8988T (cell line): Measurements from ENCODE around the gene NCEH1.

ENCODE experiments used
- DNase-seq: peaks from one replicate; pipeline ENCODE4 v3.0.0; 2011

NCEH1 gene

DNA sequence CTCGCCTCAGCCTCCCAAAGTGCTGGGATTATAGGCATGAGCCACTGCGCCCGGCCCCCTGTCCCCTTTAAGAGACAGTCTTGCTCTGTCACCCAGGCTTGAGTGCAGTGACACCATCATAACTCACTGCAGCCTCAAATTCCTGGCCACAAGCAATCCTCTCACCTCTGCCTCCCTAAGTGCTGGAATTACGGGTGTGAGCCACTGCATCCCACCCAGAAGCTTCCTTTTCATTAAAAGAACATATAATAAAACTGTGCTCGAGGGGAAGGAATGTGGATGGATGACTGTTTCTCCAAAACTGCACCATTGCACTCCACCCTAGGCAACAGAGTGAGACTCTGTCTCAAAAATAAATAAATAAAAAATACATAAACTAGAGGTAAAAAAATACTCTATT is 70.1 kb downstream of the NCEH1 start:
- no peak for DNase-seq

DNA sequence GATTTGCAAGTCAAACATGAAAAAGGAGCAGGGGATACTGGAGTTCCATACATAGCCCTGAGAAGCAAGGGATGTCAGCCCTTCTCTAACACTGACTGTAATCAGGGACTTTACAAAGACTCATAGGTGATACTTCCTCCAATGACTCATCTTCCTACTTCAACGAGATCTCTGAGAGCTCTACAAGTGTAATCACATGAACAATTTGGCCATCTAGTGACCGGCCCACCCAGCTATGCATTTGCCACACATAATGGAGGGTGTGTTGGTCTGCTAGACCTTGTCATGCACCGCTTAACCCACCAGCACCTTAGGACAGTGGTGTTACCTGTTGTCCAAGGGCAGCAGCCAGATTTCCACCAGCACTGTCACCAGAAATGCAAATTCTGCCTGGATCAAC is 75.3 kb downstream of the NCEH1 start:
- peak; percentile 23 for DNase-seq

DNA sequence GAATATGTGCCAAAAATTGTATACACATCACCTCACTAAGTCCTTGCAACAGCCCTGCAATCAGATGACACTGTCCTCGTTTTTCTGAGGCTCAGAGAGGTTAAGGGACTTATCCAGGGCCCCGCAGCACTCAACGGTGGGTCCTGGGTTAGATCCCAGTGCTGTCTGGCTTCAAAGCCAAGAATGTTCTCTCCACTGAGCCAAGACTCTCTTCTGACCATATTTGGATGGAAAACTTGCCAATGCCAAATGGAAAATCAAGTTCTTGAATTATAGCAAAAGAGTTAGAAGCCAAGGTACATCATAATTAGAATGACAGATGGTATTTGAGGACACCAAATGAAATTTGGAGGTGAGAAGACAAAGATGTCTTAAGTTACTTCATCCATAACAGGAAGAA is 75.9 kb downstream of the NCEH1 start:
- no peak for DNase-seq

DNA sequence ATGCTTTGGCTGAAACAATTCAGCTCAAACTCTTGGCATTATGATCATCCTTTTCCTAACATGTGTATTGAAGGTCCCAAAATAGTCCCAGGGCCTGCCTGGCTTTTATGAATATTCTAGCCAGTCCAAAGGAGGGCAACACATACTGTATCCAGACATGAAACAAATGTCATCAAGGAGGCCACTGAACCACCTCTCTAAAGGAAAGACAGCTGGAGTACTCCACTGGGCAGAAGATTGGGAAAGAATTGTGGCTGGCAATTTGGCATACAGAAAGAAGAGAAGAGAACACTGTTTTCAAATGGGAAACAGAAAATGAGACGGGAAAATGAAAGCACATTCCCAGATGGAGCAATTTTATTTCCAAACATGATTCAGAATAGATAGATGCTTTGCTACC is 80.6 kb downstream of the NCEH1 start:
- DNase-seq: no peak

DNA sequence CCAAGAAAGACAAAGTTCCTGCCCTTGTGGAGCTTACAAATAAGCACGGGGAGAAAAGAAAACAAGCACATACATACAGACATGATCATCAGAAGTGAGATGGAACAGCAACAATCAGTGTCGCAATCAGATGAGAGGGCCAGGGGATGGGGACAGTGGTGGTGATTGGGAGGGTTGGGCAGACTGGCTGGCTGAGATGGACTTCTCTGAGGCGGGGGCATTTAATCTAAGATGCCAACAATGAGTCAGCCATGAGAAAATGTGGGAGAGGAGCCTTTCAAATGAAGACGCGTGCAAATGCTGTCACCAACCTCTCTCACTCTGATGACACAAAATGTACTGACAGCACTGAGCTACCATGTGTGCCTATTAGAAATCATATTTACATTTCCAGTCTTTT is 81.4 kb downstream of the NCEH1 start:
- DNase-seq: no peak

DNA sequence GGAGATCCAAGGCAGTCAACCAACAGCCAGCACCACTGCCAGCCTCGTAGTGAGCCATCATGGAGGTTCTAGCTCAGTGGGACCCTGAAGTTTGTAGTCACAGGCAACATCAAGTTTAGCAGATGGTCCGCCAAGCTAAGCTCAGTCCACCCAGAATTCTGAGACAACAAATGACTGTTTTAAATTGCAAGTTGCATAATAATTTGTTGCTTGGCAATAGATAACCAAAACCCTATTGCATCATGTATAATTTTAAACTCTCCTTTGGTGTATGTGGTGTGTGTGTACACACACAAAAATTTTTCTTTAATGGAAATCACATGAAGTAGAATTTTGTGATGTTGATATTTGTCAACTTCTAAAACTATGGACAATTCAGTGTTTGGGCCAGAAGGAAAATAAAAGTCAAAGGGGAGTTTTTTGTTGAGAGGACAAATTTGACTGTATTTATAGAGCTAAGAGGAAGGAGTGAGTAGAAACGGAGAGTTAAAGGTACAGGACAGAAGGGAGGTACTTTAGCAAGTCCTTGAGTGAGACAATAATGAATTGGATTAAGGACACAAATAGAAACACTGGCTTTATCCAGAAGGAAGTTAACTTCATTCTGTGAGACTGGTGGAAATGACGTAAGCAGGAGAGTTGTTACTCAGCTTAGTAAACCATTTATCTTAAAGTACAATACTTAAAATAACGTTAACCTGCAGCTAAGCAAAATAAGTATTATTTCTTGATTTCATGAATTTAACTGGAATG is 83.6 kb downstream of the NCEH1 start:
- DNase-seq: no peak

DNA sequence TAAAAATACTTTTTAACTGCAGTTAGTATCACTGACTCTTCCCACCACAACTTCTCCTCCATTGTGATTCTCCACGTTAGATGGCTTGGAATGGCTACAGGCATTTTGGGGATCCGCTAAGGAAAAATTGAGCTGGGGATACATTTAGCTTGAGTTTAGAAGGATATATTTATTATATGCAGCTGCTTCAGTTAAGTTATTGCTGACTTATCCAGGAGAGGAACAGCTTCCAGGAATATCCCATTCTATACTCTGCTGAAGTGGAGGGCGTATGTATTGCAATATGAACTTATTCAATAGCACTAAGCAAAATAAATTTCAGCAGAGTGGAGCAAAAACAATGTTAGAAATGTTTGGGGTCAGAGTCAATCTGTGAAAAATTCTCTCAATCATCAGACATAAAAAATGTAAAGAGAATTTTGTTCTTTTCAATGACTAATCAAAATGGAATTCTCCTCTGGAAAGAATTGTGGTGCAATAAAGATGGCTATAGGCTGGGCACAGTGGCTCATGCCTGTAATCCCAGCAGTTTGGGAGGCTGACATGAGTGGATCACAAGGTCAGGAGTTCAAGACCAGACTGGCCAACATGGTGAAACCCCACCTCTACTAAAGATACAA is 84.7 kb downstream of the NCEH1 start:
- DNase-seq: no peak

DNA sequence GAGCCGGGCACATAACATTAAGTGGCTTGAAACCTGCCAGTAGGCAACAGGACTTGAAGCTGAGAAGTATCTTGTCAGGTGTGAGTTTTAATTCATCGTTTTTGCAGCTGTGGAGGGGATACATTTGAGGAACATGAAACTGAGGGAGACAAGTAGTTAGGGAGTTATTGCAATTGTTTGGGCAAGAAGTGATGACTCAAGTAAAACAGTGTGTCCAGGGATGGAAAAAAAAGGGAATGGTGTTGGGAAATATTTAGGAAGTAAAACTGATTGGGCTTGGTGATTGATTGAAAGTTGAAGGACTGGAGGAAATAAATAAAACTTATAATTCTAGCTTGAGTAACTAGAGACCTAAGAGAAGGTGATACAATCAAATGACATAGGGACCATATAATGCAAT is 85.5 kb downstream of the NCEH1 start:
- no peak for DNase-seq

DNA sequence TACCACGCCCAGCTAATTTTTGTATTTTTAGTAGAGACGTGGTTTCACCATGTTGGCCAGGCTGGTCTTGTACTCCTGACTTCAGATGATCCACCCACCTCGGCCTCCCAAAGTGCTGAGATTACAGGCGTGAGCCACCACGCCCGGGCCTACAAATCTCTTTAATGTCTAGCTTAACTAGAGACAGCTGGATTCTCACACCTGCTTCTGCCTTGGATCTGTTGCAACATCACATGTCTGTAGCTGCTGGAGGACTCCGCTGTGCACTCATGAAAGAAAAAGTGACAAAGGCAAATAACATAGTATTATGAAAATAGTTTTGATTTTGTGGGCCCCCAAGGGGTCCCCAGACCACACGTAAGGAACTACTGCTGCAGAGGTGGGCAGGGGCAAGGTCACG is 85.9 kb downstream of the NCEH1 start:
- no peak for DNase-seq

DNA sequence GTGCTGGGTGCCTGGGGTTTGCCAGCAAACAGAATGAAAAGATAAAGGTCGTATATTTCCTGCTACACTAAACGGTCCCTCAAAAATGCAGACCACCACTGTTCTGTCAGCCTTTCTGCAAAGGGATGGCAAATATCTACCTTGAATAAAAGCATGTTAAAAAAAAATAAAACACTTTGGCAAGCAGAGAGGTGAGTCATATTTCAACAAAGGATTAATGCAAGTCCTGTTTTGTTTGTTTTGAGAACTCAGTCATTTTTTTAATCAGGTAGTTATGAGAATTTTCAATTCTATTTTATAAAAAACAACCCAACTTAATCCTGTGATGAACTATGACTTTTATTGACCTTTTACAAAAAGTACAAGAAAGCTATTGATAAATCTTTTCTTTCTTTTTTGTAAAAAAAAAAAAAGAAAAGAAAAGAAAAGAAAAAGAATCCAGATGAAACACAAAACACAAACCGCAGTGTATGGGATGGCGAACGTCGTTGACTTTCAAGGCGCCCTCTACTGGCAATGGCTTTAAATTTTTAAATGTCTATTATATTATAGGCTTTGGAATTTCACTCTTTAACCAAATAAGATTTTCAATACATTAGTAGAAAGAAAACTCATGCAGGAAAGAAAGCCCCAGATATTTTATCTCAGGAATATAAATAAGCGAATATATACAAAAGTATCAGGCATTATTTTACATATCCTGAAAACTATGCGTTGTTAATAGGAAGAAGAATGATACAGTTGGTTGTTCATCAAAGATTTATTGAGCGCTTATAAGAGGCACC is 87.8 kb downstream of the NCEH1 start:
- DNase-seq: no peak

DNA sequence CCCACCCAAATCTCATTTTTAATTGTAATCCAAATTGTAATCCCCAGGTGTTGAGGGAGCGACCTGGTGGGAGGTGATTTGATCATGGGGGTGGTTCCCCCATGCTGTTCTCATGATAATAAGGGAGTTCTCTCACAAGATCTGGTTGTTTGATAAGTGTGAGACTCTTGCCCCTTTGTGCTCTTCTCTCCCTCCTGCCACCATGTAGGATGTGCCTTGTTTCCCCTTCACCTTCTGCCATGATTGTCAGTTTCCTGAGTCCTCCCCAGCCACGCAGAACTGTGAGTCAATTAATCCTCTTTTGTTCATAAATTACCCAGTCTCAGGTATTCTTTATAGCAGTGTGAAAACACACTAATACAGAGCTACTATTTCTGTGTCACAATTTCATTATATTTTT is 88.7 kb downstream of the NCEH1 start:
- no peak for DNase-seq

DNA sequence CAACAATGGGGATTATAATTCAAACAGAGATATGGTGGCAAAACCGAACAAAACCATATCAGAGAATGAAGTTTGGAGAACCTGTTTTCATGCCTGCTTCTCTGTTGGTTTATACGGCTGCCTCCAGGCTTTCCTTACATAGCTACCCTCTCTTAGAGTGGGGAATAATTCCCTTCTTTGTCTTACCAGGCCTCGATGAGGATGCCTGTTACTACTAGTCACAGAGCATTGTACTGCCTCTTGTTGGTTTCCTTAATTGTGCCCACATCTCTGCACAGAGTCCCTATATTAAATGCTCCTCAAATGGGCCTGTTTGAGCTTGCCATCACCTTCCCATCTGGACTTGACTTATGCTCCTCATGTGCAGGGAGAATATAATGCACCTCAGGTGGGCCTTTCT is 92.9 kb downstream of the NCEH1 start:
- no peak for DNase-seq

DNA sequence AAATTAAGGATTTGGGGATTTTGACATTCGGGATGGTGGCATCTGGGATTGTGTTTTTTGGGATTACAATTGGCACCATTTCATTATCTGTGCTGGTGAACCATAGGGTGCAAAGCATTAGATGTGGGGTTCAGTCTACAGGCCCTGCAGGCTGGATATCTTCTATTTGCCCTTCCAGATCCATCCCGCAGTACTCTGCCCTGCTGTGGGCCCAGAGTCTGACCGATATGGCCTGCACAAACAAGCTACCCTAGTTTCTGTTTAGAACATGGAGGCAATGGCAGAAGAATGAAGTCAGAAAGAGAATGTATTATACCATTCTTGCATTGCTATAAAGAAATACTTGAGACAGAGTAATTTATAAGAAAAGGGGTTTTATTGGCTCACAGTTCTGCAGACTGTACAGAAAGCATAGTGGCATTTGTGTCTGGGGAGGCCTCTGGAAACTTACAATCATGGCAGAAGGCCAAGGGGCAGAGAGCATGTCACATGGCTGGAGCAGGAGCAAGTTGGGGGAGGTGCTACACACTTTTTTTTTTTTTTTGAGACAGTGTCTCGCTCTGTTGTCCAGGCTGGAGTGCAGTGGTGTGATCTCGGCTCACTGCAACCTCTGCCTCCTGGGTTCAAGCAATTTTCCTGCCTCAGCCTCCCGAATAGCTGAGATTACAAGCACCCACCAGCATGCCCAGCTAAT is 93.7 kb downstream of the NCEH1 start:
- DNase-seq: no peak

DNA sequence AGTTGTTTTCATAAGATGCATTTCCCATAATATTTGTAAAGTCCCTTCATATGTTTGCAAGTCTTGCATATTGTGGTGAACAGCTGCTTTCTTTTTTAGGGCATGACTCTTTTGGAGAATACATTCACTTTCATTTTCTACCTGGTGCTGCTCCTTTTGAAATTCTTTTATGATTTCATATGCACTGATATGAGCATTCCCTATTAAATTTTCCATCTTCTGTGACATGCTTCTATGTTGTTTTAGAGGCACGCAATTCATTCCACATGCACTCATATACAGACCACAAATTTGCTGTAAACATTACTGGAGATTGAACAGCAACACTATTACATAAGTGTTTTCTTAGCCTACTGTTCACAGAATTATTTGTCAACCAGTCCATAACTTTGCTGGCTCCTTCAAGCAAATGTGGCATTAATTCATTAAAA is 94.8 kb downstream of the NCEH1 start:
- no peak for DNase-seq

DNA sequence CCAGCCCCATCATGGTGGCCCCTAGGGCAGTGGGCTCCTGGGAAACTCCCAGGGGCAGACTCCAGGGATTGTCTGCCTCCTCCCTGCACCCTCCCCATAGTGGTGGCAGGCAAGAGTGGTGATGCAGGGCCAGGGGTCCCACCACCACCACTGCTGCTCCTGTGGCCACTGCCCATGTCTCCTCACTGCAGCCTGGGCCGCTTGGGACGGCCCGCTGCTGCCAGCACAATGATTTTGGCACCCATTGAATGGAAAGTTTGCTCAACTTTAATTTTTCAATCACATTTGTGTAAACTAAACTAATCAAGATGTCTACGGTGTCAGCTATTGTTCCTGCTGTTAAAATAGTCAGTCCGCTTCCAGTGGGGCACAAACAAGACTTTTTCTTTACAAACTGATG is 95.6 kb downstream of the NCEH1 start:
- DNase-seq: no peak

DNA sequence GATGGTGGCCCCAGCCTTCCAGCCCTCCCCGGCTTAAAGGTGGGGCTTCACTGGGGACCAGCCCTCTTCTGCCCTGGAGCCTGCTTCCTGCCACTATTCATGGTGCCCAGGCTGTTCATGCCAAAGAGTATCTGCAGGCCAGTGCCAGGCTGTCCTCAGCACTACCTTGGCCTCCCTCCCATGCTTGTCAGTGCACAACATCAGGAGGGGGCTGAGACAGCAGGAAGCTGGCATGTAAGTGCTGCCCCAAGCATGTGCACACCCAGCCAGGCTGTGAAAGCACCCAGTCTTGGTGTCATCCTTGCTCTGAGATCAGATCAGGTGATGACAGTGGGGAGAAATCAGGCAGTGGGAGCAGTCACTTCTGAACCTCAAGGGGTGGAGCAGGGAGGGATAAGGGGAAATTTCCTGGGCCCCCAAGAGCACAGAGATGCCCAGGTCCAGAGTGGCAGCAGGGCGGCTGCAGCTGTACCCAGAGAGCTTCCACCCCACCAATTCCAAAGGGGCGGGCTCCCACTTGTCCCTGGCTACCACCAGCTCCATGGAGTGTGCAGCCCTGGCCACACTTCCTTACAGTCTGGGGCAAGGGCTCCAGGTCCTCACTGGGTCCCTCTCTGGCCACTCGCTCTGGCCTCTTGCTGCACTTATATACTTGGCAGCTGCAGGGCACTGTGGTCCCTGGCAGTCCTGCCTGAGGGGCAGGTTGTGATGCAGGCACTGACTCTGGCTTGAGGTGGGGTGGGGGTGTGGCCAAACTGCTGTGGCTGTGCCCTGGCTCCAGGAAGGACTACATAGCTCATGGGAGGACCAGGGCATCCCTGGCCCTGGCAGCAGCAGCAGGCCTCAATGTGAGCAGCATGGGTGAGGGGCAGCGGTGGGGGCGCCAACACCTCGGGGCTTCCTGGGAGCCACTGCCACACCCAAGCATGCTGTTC is 96.3 kb downstream of the NCEH1 start:
- no peak for DNase-seq

DNA sequence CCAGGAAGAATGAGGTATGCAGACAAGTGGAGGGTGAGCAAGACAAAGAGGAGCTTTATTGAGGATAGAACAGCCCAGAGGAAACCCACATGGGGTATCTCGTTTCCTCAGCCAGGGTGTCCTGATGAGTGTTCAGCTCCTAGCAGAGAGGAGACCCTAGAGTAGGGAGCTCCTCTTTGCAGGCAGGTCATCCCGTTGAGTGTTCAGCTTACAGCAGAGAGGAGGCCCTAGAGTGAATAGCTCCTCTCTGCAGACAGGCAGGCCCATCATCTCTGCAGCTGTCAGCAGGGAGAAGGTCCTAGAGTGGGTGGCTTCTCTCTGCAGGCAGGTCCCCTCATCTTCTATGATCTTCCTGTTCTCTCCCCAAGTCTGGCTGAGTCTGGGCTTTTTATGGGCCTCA is 97.0 kb downstream of the NCEH1 start:
- DNase-seq: no peak

DNA sequence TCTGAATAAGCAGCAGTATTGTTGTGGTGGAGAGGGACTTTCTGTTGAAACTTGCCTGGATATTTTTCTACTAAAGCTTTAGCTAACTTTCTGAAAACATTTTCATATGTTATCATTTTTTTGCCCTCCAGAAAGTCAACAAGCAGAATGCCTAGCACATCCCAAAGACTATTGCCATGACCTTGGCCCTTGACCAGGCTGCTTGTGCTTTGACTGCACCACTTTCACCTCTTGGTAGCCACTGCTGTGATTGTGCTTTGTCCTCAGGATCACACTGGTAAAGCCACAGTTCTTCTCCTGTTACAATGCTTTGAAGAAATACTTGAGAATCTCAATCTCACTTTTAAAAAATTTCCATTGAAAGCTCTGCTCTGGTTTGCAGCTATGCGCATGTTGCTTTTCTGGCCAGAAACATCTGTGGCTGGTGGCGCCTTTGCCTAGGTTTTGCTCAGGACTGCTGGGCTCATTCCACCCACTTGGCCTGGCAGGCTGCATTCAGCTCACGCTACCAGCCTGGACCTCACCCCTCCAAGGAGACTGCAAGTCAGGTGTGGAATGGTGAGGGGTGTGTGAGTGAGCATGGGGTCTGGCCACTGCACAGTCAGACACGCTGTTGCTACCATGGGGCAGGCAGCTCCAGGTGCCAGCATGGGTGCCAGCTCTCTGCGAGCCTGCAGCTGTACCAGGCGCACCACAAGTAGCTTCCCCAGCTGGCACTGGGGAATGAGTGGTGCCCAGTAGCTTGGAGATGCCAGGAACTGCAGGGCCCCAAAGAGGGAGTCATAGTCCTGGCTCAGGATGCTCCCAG is 97.8 kb downstream of the NCEH1 start:
- no peak for DNase-seq

DNA sequence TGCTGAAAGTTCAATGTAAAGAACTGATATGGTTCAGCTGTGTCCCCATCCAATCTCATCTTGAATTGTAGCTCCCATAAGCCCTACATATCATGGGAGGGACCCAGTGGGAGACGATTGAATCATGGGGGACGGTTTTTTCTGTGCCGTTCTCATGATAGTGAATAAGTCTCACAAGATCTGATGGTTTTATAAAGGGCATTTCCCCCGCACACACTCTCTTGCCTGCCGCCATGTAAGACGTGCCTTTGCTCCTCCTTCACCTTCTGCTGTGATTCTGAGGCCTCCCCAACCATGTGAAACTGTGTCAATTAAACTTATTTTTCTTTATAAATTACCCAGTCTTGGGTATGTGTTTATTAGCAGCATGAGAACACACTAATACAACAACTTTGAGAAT is 101.1 kb downstream of the NCEH1 start:
- DNase-seq: no peak

DNA sequence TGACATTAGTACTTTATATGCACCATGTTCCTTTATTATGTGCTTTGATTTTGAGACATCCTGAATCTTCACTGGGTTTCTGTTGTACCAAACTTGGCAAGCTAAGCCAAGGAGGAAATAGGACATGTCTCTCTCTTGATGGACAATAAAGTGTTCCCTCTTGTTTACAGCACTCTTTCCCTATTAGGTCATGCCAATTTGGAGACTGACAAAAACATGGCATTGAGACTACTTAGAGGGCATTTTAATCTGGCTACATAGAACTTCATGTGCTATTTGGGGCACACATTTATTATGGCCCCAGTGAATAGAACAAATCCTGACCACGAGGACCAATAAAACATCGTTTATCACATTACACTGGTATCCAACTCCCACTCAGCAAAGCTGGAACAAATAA is 102.3 kb downstream of the NCEH1 start:
- no peak for DNase-seq

DNA sequence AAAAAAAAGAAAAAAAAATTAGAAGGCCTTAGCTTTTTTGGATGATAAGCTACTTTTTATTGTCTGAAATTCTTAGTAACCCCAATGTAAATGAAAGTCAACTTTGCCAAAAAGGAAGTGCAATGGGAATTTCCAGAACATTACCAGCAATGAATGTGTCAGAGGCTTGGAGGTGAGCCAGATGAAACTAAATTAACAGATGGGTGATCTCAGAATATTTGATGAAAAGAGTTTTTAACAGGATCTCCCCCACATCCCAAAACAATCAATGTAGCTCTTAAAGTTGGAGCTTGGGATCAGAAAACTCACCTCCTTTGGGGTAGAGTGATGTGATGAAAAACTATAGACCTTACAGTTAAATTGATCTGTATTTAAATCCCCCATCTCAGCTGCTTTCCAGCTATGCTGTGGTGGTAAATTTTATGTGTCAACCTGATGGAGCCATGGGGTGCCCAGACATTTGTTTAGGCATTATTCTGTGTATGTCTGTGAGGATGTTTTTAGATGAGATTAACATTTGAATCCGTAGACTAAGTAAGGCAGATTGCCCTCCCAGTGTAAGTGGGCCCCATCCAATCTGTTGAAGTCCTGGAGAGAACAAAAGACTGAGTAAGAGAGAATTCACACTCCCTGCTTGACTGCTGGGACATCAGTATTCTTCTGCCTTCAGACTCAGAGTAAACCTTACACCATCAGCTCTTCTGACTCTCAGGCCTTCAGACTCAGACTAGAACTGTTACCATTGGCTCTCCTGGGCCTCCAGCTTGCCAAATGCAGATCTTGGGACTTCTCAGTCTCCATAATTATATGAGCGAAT is 103.4 kb downstream of the NCEH1 start:
- DNase-seq: no peak
